Osteocyte (in vitro differentiated cells): Measurements from ENCODE around the gene AAGAB. TPM values are rescaled to one million over a fixed set of nuclear protein-coding genes. Genes with fewer than 3 reads are reported as not detected.

ENCODE experiments used
- DNase-seq: peaks from one replicate; pipeline ENCODE4 v3.0.0; 2021; ENCODE audit warnings: mixed read lengths; ENCODE audit not compliant: unreplicated experiment; ENCODE audit errors: extremely low spot score
- H3K27ac Mint-ChIP-seq: one replicate; pipeline ENCODE4 v1.8.0; 2021; ENCODE audit warnings: mild to moderate bottlenecking, mixed read lengths; ENCODE audit not compliant: unreplicated experiment
- H3K27me3 Mint-ChIP-seq: one replicate; pipeline ENCODE4 v1.8.0; 2021; ENCODE audit warnings: mixed read lengths; ENCODE audit not compliant: unreplicated experiment
- H3K36me3 Mint-ChIP-seq: one replicate; pipeline ENCODE4 v1.8.0; 2021; ENCODE audit warnings: mixed read lengths; ENCODE audit not compliant: unreplicated experiment
- H3K4me1 Mint-ChIP-seq: one replicate; pipeline ENCODE4 v1.8.0; 2021; ENCODE audit warnings: mixed read lengths; ENCODE audit not compliant: unreplicated experiment
- H3K4me3 Mint-ChIP-seq: one replicate; pipeline ENCODE4 v1.8.0; 2021; ENCODE audit warnings: mild to moderate bottlenecking, moderate library complexity, mixed read lengths; ENCODE audit not compliant: unreplicated experiment
- H3K9me3 Mint-ChIP-seq: one replicate; pipeline ENCODE4 v1.8.0; 2021; ENCODE audit warnings: mixed read lengths; ENCODE audit not compliant: unreplicated experiment
- CTCF ChIP-seq: fragments of 200-600 bp; sonication (generic); IDR thresholded peaks from 2 replicates; pipeline ENCODE4 v1.5.0; 2021; ENCODE audit warnings: antibody characterized with exemption, mild to moderate bottlenecking, moderate library complexity
- long read RNA-seq: library from polyadenylated mRNA; unstranded; transcript quantifications from one replicate; pipeline ENCODE4 v2.0.0, GENCODE V29; 2021
- total RNA-seq: library from RNA; stranded (reverse); gene quantifications from 2 replicates; pipeline ENCODE4 v1.2.1, GENCODE V29; 2021

Gene AAGAB
- total RNA-seq, result 32.8 TPM in 2 replicates
- long read RNA-seq, transcript AAGAB-207 (10 exons, 2,251 nt), result minor isoform, 34 of 415 reads
- long read RNA-seq, transcript AAGAB-201 (10 exons, 2,841 nt), result major isoform, 339 of 415 reads
- long read RNA-seq, partial matches to known transcripts, result 14 of 415 reads
- long read RNA-seq, other reads (novel, unspliced or antisense), result 26 of 415 reads

GRCh38 chr15:67254238-67255175 lies at the start of gene AAGAB, which contains the start of gene IQCH:
TSS of gene AAGAB (minus strand) at chr15:67254661. CDS start at chr15:67254631, 30 bp downstream.
TSS of gene IQCH (plus strand) at chr15:67254786. CDS start at chr15:67254897, 111 bp downstream.
- Mint-ChIP-seq H3K27ac (peak within 1 kb of the TSS; percentile 93), H3K4me3 (peak within 1 kb of the TSS; percentile 96), H3K36me3 (no peaks in the 10 kb centered on the region), H3K27me3 (no peaks in the 10 kb centered on the region), H3K9me3 (no peaks in the 10 kb centered on the region), H3K4me1 (peaks cover 31% of the 10 kb centered on the region)
- peak; percentile 100 for DNase-seq
- TF ChIP-seq CTCF, result no peak

GRCh38 chr15:67303490-67304363 lies 49.3 kb upstream of the AAGAB start:
- Mint-ChIP-seq H3K4me1 (peaks cover 30% of the 10 kb centered on the region), H3K27me3 (no peaks in the 10 kb centered on the region), H3K36me3 (no peaks in the 10 kb centered on the region), H3K4me3 (no peak overlapping the region), H3K9me3 (no peaks in the 10 kb centered on the region), H3K27ac (no peak overlapping the region)
- TF ChIP-seq CTCF, result peak; percentile 56
- no peak for DNase-seq

GRCh38 chr15:67300266-67301025 lies 46.0 kb upstream of the AAGAB start:
- Mint-ChIP-seq H3K9me3 (no peaks in the 10 kb centered on the region), H3K27ac (no peak overlapping the region), H3K27me3 (no peaks in the 10 kb centered on the region), H3K36me3 (no peaks in the 10 kb centered on the region), H3K4me1 (peaks cover 7% of the 10 kb centered on the region), H3K4me3 (no peak overlapping the region)
- TF ChIP-seq CTCF, result no peak
- no peak for DNase-seq

GRCh38 chr15:67296684-67297083 lies 42.2 kb upstream of the AAGAB start:
- DNase-seq, result no peak
- no peak overlapping the region for H3K27ac Mint-ChIP-seq
- no peaks in the 10 kb centered on the region for H3K4me1 Mint-ChIP-seq
- H3K36me3 Mint-ChIP-seq, result no peaks in the 10 kb centered on the region
- TF ChIP-seq CTCF, result no peak
- H3K27me3 Mint-ChIP-seq, result no peaks in the 10 kb centered on the region
- H3K9me3 Mint-ChIP-seq, result no peaks in the 10 kb centered on the region
- no peak overlapping the region for H3K4me3 Mint-ChIP-seq
